Hepatic stellate cell (primary cell): ENCODE data around the gene TRAF3IP3.

Experiments
- DNase-seq: peaks from one replicate; pipeline ENCODE4 v3.0.0; 2011; ENCODE audit warnings: low spot score

Gene TRAF3IP3

DNA sequence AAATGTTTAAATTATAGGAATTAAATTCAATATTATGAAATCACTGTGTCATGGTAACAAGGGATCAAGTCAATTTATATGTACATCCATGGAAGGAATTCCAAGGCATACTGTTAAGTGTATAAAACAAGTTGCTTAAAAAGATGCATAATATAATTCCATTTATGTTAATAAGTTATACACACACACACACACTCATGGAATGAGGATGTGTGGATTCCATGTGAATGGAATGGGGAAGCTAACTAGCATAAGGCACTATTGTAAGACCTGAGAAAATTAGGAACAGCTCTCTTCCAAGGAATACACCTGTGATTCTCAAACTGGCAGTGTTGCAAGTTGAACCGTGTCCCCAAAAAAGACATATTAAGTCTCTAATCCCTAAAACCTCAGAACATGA, 17.6 kb upstream of the TRAF3IP3 start:
- DNase-seq, result no peak

DNA sequence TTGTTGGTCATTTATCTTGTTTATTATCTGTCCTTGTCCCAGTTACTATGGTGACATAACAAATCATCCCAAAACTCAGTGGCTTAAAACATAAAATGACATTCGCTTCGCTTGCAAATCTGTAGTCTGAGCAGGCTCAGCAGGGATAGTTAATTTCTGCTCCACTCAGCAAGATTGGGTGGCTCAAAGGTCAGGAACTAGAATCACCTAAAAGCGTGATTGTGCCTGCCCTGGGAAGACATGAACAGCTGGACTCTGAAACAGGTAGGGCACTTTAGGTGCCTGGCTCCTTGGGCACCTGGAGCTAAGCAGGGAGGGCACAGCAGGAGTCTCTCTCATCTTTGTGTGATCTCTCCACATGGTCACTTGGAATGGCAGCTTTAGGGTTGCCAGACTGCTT, 14.7 kb upstream of the TRAF3IP3 start:
- no peak for DNase-seq

DNA sequence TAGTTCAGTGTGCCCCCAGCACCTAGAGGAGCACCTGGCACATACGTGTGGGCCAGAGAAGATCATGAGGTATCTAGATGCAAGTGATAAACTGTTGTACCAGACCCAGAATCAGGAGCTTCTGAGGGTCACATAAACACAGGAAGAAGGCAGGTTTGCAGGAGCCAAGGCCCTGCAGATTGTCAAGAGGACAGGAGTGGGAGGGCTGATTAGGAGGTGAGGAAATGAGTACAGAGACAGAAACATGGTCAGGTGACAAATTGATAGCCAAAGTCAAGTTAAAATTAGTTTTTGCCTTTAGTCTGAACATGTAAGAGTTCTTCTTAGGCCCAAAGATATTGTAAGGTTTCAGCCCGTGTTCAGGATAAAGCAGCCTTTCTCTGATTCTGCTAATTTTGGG, 14.0 kb upstream of the TRAF3IP3 start:
- DNase-seq, result no peak

DNA sequence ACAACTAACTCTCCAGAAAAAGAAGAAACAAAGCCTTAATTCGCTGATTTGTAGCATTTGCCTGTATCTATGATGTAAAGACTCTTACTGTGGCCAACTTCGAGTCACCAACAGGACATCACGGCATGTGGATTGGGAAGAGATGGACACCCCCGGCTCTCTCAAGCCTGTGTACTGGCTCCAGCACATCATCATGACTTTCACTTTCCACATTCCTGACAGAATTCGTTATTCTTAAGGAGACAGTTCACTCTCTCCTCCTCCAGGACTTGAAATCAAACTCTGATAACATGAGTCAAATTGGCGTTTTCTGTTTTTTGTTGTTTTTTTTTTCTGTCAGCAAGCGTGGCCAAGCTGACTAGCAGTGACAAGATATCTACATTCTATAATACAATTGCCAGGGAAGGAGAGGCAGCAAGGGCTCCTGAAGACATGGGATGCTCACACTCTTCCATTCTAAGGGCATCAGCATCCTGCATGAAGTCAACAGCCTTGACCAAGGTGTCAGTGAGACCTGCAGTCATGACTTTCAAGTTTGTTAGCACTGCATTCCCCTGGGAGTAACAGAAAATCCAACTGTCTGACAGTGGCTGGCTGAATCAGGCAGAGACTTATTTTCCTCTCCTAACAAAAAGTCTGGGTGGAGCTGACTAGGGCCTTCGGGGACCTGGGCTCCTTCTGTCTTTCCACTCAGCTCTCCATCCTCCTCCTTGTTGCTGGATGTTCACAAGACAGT, 13.3 kb upstream of the TRAF3IP3 start:
- DNase-seq, result peak; percentile 77

DNA sequence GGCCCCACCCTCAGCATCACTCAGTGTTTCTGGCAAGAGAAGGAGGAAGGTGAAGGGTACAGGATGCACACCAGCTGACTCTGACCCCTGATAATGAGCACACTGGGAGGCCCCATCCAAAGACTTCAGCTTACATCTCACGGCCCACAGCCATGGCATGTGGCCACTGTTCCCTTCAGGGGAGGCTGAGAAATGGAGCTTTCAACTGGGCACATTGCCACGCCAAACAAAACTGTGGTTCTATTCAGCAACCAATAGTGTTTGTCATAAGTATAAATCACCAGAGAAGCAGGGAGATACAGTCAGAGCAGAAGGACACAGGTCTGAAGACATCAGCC, 12.7 kb upstream of the TRAF3IP3 start:
- peak; percentile 40 for DNase-seq

DNA sequence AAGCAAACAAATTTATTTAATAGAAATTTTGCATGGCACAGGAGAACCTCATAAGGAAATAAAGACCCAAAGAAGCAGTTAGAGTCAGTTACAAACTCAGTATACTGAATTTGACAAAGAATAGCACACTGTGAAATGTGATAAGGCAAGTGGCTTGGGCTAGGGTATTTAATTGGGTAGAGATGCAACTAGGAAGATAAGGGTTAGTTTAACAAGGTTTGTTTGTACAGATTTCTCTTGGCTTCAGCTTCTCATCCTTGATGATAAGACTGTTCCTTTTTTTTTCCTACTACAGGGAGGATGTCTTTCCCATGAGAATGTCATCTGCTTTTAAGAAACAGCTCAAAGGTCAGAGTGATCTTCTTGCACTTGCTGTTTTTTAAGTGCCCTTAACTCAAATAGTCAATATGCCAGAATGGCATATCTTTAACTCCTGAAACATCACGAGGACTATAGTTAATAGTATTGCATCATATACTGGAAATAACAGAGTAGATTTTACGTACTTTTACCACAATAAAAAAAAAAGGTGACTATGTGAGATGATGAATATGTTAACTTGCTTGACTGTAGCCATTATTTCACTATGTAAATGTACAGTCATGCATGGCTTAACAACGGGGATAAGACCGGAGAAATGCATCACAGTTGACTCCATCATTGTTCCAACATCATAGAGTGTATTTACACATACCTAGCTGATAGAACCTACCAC, 9.2 kb upstream of the TRAF3IP3 start:
- DNase-seq, result no peak

DNA sequence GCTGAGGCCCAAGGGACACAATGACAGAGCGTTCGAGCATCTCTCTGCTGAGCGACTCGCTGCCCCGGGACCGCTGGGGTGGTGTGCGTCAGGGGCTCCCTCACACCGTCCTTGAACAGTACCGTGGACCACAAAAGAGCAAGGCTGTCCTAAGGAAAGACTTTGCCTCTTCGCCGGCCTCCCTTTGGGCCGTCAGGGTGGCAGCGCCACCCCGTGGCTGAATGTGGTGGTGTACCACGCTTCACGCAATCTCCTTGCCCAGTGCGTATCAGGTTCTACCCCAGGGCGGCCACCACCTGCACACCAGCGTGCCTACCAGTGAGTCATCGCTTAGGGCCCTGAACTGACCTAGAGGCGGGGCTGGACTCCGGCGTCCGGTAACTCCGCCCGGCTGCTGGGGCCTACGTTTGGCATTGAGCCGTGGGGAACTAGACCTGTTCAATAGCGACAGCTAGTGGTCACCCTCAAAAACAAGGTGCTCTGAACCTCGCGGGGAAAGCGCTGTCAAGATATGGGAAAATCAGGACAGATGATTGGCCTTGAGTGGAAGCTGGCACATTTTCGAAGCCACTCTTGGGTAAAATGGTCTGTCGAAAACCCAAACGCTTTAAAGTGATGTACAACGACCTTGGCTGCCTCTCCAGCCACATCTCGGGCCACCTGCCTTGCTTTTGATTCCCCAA, 8.1 kb upstream of the TRAF3IP3 start:
- DNase-seq, result peak; percentile 76

DNA sequence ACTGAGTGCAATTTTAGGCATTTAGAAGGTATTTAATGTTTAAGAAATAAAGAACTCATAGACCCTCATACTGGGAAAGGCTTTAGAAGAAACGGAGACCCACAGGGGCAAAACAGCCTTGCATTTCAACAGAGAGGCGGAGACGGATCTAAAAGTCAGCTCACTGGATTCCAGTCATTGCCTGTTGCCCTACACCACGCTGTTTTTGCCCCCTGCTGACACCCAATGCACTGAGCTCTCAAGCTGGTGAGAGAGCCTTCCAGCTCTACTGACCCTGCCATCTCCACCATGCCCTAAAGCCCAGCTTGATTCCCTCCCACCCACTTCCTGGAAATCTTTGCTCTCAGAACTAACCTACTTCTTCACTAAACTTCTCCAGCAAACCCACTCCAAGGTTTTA, 7.2 kb upstream of the TRAF3IP3 start:
- DNase-seq, result no peak

DNA sequence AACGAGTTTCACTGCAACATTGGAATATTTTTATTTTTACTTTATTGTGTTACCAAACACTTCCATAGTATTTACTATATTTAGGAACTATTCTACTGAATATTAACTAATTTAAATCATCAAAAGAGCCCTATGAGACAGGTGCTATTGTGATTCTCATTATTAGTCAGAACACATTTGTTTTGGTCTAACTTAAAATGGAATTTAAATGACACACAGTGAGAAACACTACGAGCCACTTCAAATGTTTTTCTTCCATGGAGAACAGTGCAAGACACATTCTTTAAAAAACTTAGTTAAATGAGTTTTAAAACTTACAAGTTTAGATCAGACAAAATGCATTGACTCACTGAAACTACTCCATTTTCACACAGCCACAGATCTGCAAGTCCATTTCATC, 6.6 kb upstream of the TRAF3IP3 start:
- no peak for DNase-seq

DNA sequence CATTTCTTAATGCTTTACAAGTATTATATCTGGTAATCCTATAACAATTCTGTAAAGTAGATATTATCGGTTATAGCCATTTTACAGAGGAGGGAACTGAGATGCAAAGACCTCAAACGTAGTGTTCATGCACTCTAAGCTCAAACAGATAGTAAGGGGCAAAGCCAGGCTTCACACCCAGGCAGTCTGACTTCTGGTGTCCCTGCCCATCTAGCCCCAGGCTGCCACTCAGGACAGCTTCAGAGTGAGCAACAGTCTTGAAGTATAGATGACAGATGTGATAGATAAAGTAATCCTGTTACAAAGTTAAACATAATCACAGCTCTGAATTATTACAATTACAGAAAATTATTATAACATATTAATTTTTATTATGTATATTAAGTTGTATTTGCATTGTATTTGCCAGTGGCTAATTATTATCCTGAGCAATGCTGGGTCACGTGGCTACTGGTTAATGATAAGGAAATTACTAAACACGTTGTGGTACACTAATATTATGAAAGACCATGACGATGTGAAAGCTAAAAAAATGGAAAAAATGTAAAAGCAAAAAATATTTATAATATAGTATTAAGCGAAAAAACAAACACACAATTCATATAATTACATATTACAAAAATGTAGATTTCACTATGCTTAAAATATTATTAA, 6.1 kb upstream of the TRAF3IP3 start:
- no peak for DNase-seq

DNA sequence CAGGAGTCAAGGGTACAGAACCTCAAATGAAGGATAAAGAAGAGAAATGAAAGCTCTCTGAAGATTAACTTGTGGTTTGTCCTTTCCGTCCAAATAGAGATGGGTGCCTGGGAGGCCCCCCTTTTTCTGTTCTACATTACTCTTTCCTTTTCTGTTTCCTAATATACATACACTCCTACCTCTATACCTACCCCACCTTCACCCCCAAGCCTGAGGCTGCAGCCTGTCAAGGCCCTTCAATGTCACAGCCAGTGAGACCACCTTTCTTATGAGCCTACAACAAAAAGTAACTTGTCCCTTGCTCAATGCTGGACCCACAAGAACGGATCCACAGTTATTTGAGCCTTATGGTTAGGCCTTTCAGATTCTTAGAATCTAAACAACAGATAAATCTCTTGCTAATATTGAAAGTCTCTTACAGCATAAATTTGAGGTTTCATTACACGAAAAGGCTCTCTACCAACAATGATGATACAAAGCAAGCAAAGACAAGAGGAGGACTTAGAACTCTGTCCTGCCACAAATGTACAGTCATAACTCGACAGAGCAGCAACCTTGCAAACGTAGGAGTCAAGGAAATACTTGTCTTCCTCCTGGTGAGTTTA, 4.1 kb upstream of the TRAF3IP3 start:
- DNase-seq, result no peak

DNA sequence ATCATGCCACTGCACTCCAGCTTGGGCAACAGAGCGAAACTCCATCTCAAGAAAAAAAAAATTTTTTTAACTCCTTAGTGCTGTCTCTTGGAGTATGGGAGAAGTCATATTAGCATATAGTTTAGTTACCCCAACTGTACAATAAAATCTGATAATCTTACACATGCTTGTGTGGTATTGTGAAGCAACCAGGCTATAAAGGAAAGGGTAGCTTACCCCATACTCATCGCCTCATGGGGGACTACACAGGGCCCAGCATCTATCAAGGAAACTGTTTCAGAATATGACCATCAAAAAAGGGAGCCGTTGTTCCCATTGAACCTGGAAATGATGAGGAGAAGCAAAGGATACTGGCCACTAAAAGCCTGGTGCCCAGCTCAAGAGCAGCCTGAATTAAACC, 3.0 kb upstream of the TRAF3IP3 start:
- DNase-seq, result no peak

DNA sequence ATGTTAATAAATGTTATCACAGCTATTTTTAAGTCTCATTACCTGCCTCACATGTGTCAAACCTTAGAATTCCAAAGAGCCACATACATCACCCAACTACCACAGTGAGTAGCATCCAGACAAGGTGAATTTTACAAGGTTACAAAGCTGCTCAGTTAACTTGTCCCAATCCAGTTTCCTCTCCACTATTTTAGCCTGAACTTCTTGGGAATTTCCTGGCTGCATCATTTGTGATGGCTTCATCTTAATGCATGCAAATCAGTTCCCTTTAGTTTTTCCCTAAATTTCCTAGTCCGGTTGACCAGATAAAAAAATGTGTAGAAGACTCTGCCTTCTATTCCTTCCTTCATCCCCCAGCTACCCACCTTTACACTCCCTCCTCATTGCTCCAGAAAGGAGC, 597 bp upstream of the TRAF3IP3 start:
- no peak for DNase-seq

DNA sequence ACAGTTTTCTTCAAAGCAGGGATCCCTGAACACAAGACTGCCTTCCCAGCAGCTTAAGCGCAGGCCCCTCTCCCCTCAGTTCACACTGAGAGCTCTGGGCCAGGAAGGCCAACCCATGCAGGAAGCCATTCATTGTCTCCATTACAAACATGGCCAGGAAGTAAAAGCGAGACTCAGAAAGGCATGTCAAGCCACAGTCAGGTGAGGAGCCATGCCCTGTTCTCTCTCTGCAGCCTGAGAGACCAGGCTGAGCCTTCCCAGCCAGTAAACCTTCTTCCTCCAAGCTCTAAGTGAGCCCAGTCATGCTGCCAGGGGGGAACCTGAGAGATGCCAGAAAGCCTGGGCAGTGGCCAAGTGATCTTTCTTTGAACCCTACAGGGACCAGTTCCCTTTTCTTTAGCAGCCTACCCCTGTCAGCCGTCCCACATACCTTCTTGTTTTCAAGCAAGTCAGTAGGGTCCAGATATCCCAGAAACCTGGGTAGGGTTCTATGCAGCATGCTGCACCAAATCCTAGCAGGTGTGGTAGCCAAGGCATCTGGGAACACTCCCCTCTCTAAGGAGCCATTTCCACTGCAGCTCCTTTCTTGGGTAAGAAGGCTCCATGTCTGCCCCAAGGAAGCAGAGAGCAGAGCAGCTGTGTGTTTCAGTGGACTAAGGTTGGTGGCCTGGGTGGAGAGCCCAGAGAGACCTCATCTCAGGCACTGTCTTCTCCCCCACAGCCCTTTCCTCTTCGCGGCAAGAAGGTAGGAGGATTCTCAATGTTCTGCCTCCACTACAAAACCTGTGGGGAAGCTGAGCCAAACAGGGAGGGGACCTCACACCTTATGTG, 977 bp downstream of the TRAF3IP3 start:
- no peak for DNase-seq

DNA sequence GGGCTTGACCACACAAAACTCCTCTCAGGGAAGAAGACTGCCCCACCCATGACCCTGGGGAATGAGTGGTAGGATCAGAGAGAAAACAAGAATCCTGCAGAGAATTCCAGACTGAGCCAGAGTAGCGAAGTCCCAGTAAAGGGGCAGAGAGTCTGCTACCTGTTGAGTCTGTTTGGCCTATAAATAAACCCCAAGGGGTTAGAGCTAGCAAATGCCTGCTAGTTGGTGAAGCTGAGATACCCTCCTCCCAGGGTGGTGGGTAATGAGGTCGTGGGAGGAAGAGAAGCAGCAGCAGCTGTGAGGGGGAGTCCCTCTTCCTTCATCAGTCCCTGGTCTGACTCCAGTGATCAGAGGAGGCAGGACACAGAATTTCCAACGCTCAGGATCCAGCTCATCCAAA, 2.5 kb downstream of the TRAF3IP3 start:
- DNase-seq, result no peak

DNA sequence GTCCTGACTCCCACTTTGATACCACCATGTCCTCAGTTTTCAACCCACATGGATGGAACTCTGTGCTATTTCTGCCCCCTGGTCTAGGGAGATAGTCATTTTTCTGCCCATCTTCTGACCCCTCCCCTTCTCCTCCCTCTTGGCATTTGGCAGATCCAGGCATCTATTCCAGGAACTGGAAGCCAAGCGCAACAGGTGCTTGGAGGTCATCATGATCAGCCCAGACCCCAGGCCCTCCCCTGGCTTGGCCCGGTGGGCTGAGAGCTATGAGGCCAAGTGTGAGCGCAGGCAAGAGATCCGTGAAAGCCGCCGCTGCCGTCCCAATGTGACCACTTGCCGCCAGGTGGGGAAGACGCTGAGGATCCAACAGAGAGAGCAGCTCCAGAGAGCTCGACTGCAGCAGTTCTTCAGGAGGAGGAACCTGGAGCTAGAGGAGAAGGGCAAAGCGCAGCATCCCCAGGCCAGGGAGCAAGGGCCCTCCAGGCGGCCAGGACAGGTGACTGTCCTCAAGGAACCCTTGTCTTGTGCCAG, 4.0 kb downstream of the TRAF3IP3 start:
- no peak for DNase-seq

DNA sequence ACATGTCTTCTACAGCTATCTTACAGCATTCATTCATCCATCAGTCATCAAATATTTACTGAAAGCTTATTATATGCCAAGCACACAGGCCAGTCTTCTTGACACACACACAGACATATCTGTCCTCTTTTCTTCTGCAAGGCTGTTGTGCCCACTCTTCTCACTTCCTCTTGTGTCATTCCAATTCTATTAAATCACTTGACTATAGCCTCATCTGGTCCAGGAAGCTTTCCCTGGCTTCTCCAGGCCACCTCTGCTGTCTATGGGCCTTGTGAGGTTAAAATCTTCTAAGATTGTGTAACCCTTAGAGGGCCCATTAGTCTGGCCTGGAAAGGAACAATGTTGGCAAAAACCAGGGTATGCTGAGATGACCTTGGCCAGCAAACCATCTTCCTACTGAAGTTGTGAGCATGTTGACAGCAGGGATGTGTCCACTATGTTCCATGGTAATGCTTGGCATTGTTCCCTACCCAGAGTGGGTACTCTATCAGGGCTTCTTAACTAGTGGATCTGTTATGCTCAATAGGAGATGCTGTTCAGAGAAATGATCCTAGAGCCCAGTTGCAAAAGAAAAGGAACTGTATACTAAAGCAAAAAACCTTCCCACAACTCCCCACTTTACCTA, 5.3 kb downstream of the TRAF3IP3 start:
- no peak for DNase-seq

DNA sequence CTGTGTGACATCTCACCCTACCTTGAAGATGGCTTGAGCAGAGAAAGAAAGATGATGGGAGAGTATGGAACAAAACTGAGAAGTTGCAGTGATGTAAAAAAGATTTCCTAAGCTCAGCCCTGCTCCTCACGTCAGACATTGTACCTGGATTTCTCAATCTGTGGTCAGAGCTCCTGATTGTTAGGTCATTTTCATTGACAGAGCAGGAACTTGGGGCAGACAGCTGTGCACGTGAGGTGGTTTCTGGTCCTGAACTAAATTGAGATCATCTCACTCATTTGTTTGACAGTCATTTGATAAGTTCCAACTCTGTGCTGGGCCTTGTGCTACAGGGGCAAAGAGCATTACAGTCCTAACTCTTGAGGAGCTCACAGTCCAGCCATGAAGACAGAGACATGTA, 10.2 kb downstream of the TRAF3IP3 start:
- DNase-seq, result no peak

DNA sequence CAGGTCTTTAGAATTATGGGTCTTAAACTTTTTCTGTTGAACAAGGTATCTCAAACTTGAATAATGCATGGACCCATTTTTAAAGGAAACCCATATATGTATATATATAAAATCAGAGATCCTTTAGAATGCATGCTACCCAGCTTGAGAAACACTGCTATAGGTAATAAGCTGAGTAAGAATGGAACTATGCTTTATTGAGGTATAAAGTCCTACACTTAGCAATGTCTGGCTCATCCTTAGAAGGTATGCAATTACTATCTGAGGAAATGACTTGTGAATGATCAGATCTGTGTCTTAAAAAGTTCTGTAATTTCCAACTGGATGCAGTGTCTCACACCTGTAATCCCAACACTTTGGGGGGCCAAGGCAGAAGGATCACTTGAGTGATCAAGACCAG, 11.2 kb downstream of the TRAF3IP3 start:
- DNase-seq, result no peak

DNA sequence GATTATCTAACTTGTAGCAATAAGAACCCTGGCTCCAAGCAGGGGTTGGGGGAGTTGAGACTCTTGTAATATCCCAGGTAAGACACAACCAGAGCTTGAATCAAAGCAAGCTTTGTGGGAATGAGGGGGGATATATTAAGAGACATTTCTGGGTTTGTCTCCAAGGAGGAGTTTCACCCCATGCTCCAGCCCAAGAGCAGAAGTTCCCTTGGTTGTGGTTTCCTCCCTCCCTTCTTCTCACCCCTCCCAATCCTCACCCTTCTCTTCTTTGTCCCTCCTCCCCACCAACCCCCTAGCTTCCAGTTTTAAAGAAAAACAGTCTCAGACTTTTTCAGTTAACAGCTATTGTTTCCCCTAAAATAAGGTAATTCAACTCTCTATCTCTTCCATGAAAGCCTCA, 11.9 kb downstream of the TRAF3IP3 start:
- no peak for DNase-seq

DNA sequence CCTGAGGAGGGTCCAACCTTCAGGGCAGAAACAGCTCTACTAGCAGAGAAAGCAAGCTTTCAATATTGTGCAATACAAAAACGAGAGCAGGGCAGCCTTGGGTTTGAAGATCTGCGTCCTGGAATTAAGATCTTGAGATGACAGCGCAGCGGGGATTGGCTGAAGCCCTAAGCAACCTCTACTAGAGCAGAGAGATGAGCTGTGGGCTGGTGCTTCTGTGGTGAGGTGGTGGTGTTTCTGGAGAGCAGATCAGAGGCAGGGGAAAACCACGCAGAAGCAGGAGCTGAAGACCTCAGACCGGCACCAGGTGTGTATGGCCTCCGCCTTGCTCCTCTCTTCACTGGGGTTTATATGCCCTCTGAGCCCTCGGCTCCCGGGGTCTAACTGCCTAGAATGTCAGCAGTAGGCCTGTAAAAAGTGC, 12.5 kb downstream of the TRAF3IP3 start:
- no peak for DNase-seq
